HG03103 (cell line): Measurements from ENCODE around the gene ELAVL1.
"Not testable (repeated sequence)": the region's sequence is repeated elsewhere in the genome, so short reads cannot be mapped to it uniquely, and the experiment has no call there.

Source experiments
- ATAC-seq: cut with Tn5 transposase; IDR thresholded peaks from one replicate; pipeline ENCODE4 v1.9.1; 2021; ENCODE audit warnings: low read depth; ENCODE audit not compliant: unreplicated experiment

Gene ELAVL1

DNA sequence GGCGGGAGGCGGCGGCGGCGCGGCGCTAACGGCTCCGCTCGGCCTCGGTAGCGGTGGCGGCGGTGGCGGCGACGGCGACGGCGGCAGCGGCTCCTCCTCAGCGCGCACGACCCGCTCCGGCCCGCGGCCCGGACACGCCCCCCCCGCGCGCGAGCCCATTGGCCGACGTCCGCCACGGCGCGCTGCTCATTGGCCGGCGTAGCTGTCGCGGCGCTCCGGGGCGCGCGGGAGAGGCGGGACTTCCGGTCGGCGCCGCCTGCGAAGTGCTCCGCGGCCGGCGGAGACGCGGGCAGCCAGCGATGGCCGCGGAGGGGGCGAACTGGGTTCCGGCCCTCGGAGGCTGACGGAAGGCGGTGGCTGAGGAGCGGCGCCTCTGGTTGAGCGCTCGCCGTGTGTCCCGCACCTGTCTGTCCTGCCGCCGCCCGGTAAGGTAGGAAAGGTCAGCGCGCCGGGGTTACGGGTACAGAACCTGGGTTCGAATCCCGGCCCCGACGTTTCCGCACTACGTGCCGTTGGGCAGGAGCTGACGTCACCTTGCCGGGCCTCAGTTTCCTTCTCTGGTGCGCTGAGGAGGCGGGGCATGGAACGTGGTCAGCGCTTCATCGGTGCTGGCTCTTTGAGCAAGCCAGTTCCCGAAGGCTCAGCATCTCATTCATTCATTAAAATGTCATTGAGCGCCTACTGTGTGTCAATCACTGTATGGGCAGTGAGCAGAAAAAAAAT is at the start of gene ELAVL1:
Gene ELAVL1 (minus strand): TSS at position 108 of the 723 bp plus-strand sequence. CDS start 13,826 bp downstream, outside the sequence.
- peak; percentile 69 for ATAC-seq

DNA sequence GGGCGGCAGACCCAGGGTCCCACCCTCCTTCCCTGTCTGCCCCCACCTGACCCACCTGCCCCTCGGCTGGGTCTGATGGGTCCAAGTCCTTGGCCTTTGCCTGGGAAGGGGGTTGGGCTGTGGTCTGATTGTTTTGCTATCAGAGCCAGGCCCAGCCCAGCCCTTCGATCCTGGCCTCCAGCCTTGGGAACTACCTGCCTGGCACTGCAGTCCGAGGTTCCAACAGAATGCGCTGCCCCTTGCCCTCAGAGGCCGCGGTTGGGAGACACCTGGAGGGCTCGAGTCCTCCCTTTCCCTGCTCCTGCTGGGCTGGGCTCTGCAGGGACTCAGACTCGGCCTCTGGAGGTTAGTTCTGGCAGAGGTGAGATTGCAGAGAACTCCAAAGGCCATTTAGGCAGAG is 48.7 kb upstream of the ELAVL1 start:
- ATAC-seq: no peak

DNA sequence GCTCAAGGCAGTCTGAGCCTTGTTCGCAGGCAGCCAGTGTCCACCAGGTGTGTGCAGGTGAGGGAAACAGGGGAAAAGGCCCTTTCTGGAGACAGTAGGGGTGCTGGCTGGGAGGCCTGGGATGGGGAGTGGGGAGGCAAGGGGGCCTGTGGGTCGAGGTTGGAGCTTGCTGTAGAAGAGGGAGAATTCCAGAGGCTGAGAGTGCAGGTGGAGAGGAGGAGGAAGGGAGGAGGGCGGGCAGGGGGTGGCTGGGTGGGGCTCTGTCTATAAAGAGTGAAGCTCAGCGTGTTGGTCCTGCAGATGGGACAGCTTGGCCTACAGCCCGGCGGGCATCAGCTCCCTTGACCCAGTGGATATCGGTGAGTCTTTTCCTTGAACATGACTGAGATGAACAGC is 47.0 kb upstream of the ELAVL1 start, which contains the start of gene CCL25:
Gene CCL25 (plus strand): TSS at position 297 of the 396 bp plus-strand sequence. CDS start 290 bp downstream, outside the sequence.
- ATAC-seq: no peak

DNA sequence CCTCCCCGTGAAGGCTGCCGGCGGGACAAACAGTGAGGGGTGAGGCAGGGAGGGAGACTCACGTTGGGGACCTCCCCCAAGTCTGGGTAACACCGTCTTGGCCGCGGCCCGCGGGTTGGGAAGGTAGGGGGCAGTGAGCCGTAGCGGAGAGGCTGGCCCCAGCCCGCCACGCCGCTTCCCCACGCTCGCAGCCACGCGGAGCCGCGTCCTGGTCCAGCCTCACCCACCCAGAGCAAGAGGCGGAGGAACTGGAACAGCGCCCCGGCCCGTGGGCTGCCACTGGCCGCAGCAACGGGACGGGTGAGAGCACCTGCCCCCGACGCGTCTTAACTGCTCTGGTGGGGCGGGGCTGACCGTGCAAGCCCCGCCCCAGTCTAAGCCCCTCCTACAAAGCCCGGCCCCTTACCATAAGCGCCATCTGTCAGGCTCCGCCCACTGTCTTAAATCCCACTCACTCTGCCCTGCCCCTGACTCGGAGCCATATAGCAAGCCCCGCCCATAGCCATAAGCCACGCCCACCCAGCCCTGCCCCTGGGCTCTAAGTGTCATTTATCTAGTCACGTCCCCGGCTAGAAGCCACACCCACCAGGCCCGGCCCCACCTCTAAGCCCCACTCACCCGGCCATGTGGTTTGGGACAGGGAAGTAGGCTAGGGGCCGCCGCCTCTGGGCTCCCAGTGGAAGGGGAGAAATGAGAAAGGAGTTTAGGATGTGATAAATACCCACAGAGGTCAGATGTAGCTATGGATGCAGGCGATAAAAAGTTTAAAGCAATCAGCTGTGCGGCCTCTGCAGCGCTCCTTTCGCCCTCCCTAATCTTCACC is 45.0 kb upstream of the ELAVL1 start:
- peak; percentile 77 for ATAC-seq

DNA sequence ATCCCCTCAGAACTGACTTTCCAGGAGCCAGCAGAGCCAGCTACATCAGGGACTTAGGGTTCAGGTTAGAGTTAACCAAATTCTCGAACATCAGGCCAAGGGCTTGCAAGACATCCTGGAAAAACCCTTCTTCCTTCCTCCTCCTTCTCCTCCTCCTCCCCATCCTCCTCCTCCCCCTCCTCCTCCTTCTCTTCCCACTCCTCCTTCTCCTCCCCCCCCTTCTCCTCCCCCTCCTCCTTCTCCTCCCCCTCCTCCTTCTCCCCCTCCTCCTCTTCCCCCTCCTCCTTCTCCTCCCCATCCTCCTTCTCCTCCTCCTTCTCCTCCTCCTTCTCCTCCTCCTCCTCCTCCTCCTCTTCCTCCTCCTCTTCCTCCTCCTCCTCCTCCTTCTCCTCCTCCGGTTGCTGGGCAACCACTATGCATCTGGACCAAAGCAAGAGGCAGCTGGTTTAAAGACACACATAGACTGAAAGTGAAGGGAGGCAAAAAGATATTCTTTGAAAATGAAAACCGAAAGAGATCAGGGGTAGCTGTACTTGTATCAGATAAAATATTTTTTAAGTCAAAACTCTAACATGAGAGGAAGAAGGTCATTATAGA is 41.2 kb upstream of the ELAVL1 start:
- no peak for ATAC-seq

DNA sequence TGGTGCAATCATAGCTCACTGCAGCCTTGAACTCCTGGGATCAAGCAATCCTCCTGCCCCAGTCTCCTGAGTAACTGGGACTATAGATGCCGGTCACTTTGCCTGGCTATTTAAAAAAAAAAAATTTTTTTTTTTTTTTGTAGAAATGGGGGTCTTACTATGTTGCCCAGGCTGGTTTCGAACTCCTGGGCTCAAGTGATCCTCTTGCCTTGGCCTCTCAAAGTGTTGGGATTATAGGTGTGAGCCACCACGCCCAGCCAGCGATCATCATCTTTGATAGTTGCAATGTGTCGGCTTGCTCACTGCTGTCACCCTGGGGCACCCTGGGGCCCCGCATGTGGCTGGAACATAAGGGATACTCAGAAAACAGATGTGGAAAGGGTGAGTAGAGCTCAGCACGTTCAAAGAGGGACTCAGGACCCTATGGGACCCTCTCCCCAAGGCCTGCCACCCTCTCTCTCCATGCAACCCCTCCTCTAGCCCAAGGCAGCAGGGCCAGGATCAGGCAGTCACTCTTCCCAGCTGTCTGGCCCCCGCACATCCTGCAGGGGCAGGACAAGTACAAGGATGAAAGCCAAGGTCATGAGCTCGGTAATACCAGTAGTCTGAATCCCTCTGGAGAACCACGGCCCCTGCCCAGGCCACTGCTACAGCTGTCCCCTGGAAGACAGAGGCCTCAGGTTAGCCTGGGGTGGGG is 40.6 kb upstream of the ELAVL1 start:
- ATAC-seq: no peak

DNA sequence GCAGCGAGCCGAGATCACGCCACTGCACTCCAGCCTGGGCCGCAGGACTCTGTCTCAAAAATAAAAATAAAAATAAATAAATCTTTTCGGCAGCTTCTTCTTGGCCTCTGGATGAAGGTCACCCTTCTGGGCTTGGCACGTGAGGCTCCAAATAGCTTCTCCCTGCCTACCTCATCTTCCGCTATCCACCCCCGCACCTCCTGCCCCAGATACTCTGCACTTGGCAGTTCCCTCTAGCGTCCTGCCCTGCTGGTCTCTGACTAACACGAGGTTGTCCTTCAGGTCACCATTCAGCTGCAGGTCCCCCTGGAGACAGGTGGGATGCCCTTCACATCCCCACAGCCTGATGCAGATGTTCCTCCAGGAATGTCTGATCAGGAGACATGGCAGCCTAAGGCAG is 38.6 kb upstream of the ELAVL1 start:
- no peak for ATAC-seq

DNA sequence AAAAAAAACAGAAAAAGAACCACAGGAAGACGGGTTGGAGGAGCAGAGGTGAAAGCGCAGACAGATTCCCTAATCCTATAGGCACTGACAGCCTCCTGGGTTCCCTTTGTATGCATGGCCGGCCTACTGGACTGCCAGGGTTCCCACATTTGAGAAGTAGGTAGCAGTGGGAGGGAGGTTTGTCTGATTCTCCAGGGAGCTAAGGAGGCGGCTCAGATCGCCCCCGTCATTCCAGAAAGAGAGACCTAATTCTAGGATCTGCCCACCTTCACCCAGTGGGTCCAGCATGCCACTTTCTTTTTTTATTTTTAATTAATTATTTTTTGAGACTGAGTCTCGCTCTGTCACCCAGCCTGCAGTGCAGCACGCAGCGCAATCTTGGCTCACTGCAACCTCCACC is 37.5 kb upstream of the ELAVL1 start:
- ATAC-seq: no peak

DNA sequence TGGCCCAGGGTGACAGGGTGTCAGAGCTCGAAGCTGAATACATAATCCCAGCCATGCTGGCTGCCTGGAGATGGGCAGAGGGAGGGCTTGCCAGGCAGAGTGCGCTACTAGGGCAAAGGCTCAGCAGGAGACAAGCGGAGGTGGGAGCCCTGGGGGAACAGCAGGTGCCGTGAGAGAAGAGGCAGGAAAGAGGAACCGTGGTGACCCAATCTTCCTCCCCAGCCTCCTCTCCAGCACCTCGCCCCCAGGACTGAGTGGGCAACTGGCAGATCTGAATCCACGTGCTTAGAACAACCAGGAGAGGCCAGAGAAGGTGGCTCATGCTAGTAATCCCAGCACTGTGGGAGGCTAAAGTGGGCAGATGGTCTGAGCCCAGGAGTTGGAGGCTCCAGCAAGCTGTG is 36.1 kb upstream of the ELAVL1 start:
- no peak for ATAC-seq

DNA sequence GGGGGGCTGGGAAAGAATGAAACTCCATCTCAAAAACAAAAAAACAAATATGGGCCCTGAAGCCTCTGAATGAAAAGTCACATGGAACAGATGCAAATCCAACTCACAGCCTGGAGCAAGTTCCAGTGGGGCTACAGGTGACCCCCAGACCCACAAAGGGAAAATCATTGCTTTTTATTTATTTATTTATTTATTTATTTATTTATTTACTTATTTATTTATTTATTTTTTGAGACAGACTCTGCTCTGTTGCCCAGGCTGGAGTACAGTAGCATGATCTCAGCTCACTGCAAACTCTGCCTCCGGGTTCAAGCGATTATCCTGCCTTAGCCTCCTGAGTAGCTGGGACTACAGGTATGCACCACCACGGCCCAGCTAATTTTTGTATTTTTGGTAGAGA is 33.8 kb upstream of the ELAVL1 start:
- no peak for ATAC-seq

DNA sequence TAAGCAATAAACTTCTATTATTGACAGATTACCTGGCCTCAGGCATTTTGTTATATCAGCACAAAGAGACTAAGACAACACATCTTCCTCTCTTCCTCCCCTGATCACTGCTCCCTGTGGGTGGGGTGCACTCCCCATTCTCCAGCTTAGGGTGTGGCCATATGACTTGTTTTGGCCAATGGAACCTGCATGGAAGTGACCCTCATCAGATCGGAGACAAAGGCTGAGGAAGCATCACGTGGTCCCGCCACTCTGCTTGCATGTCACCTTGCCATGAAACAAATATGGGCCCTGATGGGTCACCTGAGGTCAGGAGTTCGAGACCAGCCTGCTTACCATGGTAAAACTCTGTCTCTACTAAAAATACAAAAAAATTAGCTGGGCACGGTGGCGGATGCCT is 33.4 kb upstream of the ELAVL1 start:
- no peak for ATAC-seq

DNA sequence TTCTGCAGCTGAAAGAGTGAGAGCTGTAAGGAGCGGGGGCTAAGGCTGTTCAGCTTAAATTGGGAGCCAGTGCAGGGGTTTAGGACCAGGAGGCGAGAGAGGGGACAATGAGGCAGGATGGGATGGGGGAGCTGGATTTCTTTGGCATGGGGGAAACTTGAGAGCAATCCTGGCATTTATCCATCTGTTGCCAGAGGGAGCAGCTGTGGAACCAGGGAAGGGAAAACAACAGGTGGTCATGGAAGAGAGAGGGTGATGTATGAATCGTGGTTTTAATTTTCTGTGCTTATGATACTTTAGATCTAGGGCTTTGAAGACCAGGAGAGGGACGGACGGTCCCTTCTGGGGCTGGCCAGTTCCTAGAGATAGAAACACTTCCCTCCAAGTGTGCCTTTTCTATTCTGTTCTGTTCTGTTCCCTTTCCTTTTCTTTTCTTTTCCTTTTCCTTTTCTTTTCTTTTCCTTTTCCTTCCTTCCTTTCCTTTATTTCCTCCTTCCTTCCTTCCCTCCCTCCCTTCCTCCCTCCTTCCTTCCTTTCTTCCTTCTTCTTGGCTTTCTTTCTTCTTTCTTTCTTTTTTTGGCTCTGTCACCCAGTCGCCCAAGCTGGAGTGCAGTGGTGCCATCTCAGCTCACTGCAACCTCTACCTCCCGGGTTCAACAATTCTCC is 31.1 kb upstream of the ELAVL1 start:
- ATAC-seq: no peak

DNA sequence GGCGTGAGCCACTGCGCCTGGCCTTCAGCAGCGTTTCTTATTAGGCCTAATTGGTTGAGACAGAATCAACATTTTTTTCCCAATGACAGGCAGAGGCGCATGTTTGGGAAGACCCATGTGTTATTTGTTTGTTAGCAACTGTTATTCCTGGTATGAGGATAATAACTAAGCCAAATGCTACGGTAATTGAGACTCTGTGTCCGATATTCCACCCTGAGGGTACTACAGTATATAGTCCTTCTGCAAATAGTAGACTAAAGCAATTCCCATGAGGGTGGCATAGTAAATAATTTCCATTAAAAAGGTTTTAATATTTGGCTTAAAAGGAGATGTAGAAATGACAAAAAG is 28.7 kb upstream of the ELAVL1 start:
- ATAC-seq: no peak

DNA sequence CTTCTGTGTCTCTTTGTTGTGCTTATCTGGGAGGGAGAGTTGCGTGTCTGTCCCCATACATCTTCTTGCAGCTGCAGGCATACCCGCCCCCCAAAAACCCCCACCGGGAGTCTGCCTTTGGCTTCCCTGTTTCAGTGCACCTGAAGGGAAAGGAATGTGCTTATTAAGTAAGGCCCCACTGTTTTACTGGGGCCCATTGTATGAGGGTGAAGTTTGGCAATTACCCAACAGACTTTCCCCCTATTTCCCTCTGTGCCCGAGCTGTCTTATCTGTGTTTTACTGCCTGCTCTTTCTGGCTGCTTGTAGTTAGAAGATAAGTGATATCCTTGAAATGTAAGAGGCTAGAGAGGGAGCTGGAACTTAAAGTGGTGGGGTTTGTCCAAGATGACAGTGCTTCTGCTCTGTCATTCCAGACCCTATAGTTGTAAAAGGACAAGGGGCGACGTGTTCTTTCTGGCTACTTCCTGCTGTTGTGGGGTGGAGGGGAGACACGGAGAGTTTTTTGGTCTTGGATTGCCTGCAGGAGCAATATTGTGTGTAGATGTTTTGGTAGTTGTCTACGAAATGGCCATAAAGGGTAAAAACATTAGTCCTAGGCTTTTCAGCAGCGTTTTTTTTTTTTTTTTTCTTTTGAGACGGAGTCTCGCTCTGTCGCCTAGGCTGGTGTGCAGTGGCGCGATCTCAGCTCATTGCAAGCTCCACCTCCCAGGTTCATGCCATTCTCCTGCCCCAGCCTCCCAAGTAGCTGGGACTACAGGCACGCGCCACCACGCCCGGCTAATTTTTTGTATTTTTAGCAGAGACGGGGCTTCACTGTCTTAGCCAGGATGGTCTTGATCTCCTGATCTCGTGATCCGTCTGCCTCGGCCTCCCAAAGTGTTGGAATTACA is 28.1 kb upstream of the ELAVL1 start:
- ATAC-seq: not testable (repeated sequence)

DNA sequence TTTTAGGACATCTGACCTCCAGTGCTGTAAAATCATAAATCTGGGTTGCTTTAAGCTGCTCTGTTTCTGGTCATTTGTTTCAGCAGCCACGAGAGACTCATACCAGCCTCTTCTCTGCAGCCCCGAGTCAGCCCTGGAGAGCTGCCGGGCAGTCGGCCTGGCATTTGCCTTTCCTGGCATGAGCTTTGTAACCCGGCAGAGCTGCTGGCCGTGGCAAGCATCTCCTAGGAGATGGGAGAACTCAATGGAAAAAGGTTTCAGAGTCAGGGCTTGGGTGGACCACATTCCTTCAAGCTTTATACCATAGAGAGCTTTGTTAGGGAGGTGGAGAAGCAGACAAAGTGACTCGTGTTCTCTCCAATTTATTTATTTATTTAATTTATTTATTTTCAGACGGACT is 25.5 kb upstream of the ELAVL1 start:
- ATAC-seq: no peak

DNA sequence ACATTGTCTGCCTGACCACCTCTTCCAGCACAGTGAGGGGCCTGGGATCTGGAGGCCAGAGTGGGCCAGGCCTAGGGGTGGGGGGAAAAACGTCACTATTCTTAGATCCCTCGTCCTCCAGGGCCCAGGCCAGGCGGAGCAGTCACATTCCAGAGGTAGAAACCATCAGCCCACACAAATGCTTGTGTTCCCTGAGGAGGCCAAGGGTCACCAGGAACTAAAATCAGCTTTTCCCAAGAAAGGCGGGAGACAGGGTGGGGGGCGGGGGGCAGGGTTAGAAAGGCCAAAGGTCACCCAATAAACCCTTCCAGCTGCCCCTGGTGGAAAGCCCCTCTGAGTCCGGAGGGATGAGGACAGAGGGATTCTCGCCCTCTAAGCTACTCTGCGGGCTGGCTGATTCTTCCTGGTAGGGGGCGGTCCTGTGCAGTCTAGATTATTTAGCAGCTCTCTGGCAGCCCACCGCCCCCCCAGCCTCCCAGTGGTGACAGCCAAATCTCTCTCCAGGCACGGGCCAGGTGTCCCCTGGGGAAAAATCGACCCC is 23.6 kb upstream of the ELAVL1 start:
- no peak for ATAC-seq

DNA sequence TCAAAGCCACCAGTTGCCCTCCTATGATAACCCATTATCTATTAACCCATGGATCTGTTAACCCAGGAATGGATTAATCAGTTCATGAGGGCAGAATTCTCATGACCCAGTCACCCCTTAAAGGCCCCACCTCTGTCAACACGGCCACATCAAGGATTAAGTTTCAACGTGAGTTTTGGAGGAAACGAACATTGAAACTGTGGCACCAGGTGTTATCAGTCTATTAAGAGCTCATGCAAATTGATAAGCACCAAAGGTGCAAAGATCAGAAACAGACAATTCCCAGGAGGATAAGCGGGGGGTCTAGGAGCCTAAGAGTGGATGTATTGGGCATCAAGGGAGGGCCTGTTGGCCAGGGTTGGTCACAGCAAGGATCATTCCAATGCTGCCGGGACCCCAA is 19.9 kb upstream of the ELAVL1 start:
- ATAC-seq: no peak

DNA sequence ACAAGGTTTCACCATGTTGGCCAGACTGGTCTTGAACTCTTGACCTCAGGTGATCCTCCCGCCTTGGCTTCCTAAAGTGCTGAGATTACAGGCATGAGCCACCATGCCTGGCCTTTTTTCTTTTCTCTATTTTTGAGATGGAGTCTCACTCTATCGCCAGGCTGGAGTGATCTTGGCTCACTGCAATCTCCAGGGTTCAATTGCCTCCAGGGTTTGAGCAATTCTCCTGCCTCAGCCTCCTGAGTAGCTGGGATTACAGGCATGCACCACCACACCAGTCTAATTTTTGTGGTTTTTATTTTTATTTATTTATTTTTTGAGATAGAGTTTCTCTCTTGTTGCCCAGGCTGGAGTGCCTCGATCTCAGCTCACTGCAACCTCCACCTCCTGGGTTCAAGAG is 18.8 kb upstream of the ELAVL1 start:
- ATAC-seq: not testable (repeated sequence)

DNA sequence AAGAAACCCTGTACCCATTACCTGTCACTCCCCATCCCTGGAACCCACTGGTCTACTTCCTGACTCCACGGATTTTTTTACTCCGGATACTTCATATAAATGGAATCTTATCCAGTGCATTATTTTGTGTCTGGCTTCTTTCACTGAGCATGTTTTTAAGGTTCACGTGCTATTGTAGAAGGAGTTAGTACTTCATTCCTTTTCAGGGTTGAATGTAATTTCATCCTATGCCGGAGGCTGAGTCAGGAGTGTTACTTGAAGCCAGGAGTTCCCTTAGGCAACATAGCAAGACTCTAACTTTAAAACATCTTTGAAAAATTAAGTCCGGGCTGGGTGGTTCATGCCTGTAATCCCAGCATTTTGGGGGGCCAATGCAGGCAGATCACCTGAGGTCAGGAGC is 17.9 kb upstream of the ELAVL1 start:
- no peak for ATAC-seq
